ENCODE results near the gene RPUSD3. TPM values are rescaled to one million over a fixed set of nuclear protein-coding genes. Genes with fewer than 3 reads are reported as not detected.

The RPUSD3 gene
- total and polyA plus RNA-seq, 9 of the 15 experiments (the other 6 are each of a cell fraction or from before 2014, with no cell fraction given) = 13.8 to 99.0 (median 59.3) TPM

DNA sequence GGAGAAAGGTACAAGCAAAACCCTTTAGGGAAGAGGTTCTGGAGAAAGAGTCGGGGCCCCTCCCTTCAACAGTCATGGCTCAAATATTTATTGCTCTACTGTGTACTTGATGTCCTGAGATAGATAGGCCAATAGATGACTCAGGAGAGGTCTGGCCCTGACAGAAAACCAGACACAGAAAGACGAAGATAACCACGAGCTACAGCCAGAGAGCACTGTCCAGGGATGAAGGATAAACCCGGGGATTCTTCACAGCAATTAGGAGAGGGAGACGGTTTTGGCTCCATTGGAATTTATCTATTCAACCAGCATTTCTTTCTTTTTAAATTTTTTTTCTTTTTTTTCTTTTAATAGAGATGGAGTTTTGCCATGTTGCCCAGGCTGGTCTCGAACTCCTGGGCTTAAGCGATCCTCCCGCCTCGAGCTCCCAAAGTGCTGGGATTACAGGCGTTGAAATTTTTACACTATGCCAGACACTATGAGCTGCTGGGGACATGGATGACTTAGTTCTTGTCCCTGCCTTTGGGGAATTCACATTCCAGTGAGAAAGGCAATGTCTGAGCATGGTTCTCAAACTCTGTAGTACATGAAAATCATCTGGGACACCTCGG, 40.9 kb upstream of the RPUSD3 start (continued):
- TF ChIP-seq, protein P1, sequence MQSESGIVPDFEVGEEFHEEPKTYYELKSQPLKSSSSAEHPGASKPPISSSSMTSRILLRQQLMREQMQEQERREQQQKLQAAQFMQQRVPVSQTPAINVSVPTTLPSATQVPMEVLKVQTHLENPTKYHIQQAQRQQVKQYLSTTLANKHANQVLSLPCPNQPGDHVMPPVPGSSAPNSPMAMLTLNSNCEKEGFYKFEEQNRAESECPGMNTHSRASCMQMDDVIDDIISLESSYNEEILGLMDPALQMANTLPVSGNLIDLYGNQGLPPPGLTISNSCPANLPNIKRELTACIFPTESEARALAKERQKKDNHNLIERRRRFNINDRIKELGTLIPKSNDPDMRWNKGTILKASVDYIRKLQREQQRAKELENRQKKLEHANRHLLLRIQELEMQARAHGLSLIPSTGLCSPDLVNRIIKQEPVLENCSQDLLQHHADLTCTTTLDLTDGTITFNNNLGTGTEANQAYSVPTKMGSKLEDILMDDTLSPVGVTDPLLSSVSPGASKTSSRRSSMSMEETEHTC (IDR thresholded peaks at IDR 0.05) = no peak
- TF ChIP-seq SP1 (CRISPR knock-in tag; IDR thresholded peaks at IDR 0.05) = no peak
- TF ChIP-seq, protein P2, sequence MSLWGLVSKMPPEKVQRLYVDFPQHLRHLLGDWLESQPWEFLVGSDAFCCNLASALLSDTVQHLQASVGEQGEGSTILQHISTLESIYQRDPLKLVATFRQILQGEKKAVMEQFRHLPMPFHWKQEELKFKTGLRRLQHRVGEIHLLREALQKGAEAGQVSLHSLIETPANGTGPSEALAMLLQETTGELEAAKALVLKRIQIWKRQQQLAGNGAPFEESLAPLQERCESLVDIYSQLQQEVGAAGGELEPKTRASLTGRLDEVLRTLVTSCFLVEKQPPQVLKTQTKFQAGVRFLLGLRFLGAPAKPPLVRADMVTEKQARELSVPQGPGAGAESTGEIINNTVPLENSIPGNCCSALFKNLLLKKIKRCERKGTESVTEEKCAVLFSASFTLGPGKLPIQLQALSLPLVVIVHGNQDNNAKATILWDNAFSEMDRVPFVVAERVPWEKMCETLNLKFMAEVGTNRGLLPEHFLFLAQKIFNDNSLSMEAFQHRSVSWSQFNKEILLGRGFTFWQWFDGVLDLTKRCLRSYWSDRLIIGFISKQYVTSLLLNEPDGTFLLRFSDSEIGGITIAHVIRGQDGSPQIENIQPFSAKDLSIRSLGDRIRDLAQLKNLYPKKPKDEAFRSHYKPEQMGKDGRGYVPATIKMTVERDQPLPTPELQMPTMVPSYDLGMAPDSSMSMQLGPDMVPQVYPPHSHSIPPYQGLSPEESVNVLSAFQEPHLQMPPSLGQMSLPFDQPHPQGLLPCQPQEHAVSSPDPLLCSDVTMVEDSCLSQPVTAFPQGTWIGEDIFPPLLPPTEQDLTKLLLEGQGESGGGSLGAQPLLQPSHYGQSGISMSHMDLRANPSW (CRISPR knock-in tag; IDR thresholded peaks at IDR 0.05) = no peak
- 0 out of 2 replicates have a peak, but pooled peaks have one; percentile 32 for TF ChIP-seq GTF2E2 (tag; IDR thresholded peaks at IDR 0.05)
- TF ChIP-seq, protein P3, sequence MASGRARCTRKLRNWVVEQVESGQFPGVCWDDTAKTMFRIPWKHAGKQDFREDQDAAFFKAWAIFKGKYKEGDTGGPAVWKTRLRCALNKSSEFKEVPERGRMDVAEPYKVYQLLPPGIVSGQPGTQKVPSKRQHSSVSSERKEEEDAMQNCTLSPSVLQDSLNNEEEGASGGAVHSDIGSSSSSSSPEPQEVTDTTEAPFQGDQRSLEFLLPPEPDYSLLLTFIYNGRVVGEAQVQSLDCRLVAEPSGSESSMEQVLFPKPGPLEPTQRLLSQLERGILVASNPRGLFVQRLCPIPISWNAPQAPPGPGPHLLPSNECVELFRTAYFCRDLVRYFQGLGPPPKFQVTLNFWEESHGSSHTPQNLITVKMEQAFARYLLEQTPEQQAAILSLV (tag; IDR thresholded peaks at IDR 0.05) = no peak
- TF ChIP-seq ZSCAN32 (CRISPR knock-in tag; IDR thresholded peaks at IDR 0.05) = no peak
- TF ChIP-seq TFAM (CRISPR knock-in tag; conservative IDR thresholded peaks at IDR 0.05) = no peak
- TF ChIP-seq GTF2A2 (tag; IDR thresholded peaks at IDR 0.05) = no peak
- no peak for TF ChIP-seq KDM5B (IDR thresholded peaks at IDR 0.05; ENCODE audit: insufficient replicate concordance, low read depth, low read length)
- TF ChIP-seq KDM1A (IDR thresholded peaks at IDR 0.05) = peak; percentile 62 to 74; a peak in 3 of 4 replicates
- no peak for TF ChIP-seq NELFE (IDR thresholded peaks at IDR 0.05; ENCODE audit: insufficient read depth, insufficient read length)
- TF ChIP-seq, protein P4, sequence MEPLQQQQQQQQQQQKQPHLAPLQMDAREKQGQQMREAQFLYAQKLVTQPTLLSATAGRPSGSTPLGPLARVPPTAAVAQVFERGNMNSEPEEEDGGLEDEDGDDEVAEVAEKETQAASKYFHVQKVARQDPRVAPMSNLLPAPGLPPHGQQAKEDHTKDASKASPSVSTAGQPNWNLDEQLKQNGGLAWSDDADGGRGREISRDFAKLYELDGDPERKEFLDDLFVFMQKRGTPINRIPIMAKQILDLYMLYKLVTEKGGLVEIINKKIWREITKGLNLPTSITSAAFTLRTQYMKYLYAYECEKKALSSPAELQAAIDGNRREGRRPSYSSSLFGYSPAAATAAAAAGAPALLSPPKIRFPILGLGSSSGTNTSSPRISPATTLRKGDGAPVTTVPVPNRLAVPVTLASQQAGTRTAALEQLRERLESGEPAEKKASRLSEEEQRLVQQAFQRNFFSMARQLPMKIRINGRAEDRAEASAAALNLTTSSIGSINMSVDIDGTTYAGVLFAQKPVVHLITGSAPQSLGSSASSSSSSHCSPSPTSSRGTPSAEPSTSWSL (CRISPR knock-in tag; IDR thresholded peaks at IDR 0.05; ENCODE audit: borderline replicate concordance) = no peak
- no peak for TF ChIP-seq ELF1 (tag; IDR thresholded peaks at IDR 0.05)
- TF ChIP-seq NR2C1 (IDR thresholded peaks at IDR 0.05) = no peak
- no peak for TF ChIP-seq NR2C1 (tag; IDR thresholded peaks at IDR 0.05)
- no peak for TF ChIP-seq ZNF695 (CRISPR knock-in tag; IDR thresholded peaks at IDR 0.05)
- no peak for TF ChIP-seq TSC22D4 (tag; IDR thresholded peaks at IDR 0.05)
- TF ChIP-seq, protein P5, sequence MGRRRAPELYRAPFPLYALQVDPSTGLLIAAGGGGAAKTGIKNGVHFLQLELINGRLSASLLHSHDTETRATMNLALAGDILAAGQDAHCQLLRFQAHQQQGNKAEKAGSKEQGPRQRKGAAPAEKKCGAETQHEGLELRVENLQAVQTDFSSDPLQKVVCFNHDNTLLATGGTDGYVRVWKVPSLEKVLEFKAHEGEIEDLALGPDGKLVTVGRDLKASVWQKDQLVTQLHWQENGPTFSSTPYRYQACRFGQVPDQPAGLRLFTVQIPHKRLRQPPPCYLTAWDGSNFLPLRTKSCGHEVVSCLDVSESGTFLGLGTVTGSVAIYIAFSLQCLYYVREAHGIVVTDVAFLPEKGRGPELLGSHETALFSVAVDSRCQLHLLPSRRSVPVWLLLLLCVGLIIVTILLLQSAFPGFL (CRISPR knock-in tag; IDR thresholded peaks at IDR 0.05) = no peak
- peak; percentile 70; the same call in 1 of the 2 replicates for TF ChIP-seq SMAD4 (CRISPR knock-in tag; conservative IDR thresholded peaks at IDR 0.05)
- no peak for TF ChIP-seq POLR2AphosphoS2 (IDR thresholded peaks at IDR 0.05; ENCODE audit: low read length)
- no peak for TF ChIP-seq XRCC3 (IDR thresholded peaks at IDR 0.05)
- no peak for TF ChIP-seq ILK (tag; IDR thresholded peaks at IDR 0.05; ENCODE audit: borderline replicate concordance, low read depth)

All from K562 (cell line).